RWPE1 (cell line): ENCODE data around the gene RIC8A.

Experiments used
- CTCF ChIA-PET: fragments of 350-600 bp; sonication (Branson Sonifier 250); formaldehyde crosslinking; extraction: SDS; loops from one replicate; lab custom pipeline; 2021; lab: Yijun Ruan, JAX
- POLR2A ChIA-PET: fragments of 400-600 bp; formaldehyde crosslinking; extraction: SDS; loops from one replicate; lab custom pipeline; 2020; ENCODE audit warnings: antibody characterized with exemption; ENCODE audit not compliant: low non-redundant PET; lab: Yijun Ruan, JAX
- DNase-seq: peaks from one replicate; pipeline ENCODE4 v3.0.0; 2012; ENCODE audit warnings: low spot score
- H3K27ac ChIP-seq: fragments of 450-650 bp; 2 replicates; pipeline ENCODE4 v1.5.1; 2017
- TF ChIP-seq, protein P1 (sequence below): fragments of 450-650 bp; conservative IDR thresholded peaks from 2 replicates; pipeline ENCODE4 v1.5.1; 2017; ENCODE audit warnings: low read depth, mild to moderate bottlenecking

The RIC8A gene

DNA sequence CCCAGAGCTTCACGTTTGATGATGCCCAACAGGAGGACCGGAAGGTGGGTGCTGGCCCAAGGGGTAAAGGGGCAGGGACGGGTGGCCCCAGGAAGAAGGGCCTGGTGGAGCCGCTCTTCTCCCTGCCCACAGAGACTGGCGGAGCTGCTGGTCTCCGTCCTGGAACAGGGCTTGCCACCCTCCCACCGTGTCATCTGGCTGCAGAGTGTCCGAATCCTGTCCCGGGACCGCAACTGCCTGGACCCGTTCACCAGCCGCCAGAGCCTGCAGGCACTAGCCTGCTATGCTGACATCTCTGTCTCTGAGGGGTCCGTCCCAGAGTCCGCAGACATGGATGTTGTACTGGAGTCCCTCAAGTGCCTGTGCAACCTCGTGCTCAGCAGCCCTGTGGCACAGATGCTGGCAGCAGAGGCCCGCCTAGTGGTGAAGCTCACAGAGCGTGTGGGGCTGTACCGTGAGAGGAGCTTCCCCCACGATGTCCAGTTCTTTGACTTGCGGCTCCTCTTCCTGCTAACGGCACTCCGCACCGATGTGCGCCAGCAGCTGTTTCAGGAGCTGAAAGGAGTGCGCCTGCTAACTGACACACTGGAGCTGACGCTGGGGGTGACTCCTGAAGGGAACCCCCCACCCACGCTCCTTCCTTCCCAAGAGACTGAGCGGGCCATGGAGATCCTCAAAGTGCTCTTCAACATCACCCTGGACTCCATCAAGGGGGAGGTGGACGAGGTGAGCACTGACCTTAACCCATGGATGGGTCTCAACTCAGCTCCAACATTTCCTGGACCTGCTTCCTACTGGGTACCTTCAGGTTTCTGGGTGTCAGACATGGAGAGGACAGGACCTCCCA lies 2.0 kb downstream of the RIC8A start:
- POLR2A ChIA-PET, result no interaction called here
- TF ChIP-seq, protein P1, sequence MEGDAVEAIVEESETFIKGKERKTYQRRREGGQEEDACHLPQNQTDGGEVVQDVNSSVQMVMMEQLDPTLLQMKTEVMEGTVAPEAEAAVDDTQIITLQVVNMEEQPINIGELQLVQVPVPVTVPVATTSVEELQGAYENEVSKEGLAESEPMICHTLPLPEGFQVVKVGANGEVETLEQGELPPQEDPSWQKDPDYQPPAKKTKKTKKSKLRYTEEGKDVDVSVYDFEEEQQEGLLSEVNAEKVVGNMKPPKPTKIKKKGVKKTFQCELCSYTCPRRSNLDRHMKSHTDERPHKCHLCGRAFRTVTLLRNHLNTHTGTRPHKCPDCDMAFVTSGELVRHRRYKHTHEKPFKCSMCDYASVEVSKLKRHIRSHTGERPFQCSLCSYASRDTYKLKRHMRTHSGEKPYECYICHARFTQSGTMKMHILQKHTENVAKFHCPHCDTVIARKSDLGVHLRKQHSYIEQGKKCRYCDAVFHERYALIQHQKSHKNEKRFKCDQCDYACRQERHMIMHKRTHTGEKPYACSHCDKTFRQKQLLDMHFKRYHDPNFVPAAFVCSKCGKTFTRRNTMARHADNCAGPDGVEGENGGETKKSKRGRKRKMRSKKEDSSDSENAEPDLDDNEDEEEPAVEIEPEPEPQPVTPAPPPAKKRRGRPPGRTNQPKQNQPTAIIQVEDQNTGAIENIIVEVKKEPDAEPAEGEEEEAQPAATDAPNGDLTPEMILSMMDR, result no peak
- no peak for DNase-seq
- peak overlapping the region; percentile 99 for H3K27ac ChIP-seq
- CTCF ChIA-PET, result interaction anchor here (0.6 kb wide), 1 partner anchor 20 kb away, joined by 3 read pairs; no protein-coding TSS in a partner anchor

DNA sequence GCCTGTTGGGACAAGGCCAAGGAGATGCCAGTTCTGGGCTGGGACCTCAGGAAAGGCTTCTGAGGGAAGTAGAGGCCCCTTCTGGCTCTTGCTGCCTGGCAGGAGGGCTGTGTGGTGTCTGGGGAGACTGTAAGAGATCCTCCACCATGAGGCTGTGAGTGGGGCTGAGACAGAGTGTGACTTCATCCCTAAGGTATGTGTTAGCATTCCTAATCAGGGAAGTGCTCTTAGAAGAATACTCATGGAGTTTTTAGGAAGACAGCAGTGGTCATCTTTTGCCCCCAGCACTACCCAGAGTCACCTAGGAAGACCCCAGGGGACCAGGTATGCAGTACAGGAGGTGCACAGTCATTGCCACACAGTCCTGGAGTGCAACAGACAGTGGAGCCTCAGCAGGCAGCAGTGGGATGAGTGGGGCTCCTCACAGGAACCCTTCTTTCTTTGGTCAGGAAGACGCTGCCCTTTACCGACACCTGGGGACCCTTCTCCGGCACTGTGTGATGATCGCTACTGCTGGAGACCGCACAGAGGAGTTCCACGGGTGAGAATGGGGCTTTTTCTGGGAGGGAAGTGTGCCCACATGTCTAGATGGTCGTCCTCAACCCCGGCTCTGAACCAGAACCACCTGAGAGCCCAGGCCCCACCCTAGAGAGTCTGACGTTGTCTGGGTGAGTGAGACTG lies 2.8 kb downstream of the RIC8A start:
- POLR2A ChIA-PET, result no interaction called here
- CTCF ChIA-PET, result interaction anchor here (0.6 kb wide), 1 partner anchor 20 kb away, joined by 3 read pairs; no protein-coding TSS in a partner anchor
- peak overlapping the region; percentile 99 for H3K27ac ChIP-seq
- peak; percentile 64 for DNase-seq
- TF ChIP-seq, protein P1, result no peak

DNA sequence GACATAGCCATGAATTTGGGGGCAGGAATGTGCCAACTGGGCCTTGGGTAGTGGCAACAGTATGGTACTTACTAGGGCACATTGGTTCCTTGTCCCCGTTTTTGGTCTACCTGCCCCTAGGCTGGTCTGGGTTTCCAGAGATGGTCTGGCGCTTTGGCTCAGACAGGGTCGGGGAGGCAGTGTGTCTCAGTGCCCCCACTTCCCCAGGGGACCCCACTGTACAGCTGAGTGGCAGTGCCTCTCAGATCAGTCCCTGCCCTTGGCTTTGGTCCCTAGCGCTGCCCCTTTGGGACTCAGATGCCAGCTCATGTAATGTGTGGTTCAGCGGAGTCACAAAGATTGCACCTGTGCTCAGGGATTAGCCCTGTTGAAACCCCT lies 3.3 kb downstream of the RIC8A start:
- H3K27ac ChIP-seq, result peak overlapping the region; percentile 99
- ChIA-PET POLR2A (no interaction called here), CTCF (no interaction called here)
- TF ChIP-seq, protein P1, result no peak
- no peak for DNase-seq

DNA sequence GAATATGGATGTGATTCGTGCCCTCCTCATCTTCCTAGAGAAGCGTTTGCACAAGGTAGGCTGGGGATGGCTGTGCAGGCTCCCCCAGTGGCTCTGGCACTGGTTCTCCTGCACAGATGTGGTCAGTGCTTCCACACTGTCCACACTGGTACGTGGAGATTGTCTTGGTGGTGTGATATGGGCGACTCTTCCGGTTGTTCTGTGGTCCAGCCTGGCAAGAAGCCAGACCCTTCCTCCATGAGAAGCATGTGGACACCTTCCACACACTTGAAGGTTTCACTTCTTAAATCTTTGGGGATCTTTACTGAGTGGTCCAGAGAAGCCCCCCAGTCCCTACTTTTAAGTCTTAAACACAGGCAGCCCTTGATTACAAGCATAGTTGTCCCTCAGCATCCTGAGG lies 3.8 kb downstream of the RIC8A start:
- no peak for DNase-seq
- POLR2A ChIA-PET, result no interaction called here
- H3K27ac ChIP-seq, result peak overlapping the region; percentile 99
- TF ChIP-seq, protein P1, result no peak
- CTCF ChIA-PET, result interaction anchor here (0.6 kb wide), 1 partner anchor 93 kb away, joined by 6 read pairs; no protein-coding TSS in a partner anchor

DNA sequence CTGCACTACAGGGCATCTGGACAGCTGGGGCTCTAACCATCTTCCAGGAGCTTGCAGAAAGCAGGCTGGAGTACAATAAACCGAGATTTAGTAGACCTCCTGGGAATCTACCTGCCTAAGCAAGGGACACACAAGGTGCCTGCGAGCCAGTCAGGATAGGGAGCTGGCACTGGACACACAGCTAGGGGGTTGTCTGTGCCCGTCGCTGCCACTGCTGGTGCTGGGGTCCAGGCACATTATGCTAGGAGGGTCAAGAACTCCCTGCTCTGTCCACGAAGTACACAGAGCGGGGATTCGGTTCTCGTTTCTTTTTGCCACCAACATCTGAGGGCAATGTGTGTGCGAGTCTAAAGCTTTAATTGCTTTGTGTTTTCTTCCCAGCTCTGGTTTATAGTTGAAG lies 4.2 kb downstream of the RIC8A start:
- H3K27ac ChIP-seq, result no peak overlapping the region; the same call in 1 of the 2 replicates
- TF ChIP-seq, protein P1, result no peak
- CTCF ChIA-PET, result interaction anchor here (0.6 kb wide), 2 partner anchors 8 to 93 kb away, joined by 3 to 6 read pairs; no protein-coding TSS in a partner anchor
- POLR2A ChIA-PET, result no interaction called here
- no peak for DNase-seq
